Activated CD4-positive, alpha-beta T cell treated with anti-CD3 and anti-CD28 coated beads for 48 hours (primary cell): ENCODE data around the gene NUP205.
"Not testable (repeated sequence)": the region's sequence is repeated elsewhere in the genome, so short reads cannot be mapped to it uniquely, and the experiment has no call there.

ENCODE experiments used
- DNase-seq: peaks from one replicate; pipeline ENCODE4 v3.0.0-alpha.2; 2020

NUP205 gene

DNA sequence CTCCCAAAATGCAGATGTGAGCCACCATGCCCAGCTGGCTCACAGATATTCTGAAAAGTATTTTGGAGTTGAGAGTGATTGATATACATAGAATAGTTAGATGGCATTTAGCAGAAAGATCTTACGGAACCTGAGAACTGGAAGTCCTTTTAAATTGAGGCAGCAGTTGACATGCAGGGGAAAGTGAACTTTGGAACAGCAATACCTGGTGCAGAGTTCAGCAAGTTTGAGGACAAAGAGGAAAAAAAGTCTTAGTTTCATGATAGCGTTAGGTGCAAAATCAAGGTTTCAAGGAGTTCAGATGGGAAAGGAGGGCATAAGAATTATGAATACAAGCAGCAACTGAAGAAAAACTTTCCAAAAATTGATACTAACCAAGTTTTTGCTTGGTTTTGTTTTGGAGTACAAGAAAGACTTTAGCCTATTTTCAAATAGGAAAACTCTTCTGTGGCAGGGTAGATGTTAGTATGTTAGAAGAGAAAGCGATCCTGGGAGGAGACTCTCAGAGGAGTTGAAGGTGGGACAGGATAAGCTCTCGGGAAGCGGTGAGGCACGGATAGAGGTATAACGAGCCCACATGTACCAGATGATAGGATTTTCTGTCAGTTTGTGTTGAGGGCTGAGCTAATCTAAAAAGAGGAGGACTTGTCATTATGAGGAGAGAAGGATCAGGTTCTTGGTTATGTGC lies 76.6 kb downstream of the NUP205 start:
- DNase-seq: no peak

DNA sequence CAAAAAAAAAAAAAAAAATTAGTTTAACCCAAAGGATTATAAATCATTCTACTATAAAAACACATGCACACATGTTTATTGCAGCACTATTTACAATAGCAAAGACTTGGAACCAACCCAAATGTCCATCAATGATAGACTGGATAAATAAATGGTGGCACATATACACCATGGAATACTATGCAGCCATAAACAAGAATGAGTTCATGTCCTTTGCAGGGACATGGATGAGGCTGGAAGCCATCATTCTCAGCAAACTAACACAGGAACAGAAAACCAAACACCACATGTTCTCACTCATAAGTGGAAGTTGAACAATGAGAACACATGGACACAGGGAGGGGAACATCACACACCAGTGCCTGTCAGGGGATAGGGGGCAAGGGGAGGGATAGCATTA lies 82.0 kb downstream of the NUP205 start:
- not testable (repeated sequence) for DNase-seq

GRCh38 chr7:135644154-135644553 lies 86.4 kb downstream of the NUP205 start:
- no peak for DNase-seq

GRCh38 chr7:135644729-135645128 lies 87.0 kb downstream of the NUP205 start:
- no peak for DNase-seq

DNA sequence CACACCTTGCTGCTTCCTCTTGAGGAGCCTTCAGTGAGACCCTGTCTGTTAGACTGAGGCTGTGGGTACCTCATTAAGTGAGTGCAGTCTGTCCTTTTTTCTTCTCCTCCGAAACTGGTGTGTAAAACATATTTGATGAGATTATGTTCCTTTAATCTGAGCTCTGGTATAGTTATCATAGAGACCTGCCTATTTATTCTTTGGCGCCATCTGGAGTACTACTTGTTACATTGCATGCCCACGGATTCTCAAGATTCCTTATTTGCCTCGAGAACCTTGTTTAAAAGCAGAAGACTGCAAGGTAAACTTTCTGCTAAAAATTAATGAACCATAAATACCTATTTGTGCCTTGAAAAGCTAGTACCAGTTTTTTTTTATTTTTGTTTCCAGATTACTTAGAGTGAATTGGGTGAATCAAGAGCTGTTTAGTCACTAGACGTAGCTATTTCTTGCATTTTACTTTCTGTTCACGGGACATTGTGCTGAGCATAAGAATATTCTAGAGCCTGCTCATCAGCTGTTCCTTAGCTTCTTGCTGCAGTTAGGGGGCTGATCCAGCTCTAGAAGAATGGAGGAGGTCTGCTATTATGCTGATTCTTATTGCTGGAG lies 87.7 kb downstream of the NUP205 start:
- peak; percentile 8 for DNase-seq

DNA sequence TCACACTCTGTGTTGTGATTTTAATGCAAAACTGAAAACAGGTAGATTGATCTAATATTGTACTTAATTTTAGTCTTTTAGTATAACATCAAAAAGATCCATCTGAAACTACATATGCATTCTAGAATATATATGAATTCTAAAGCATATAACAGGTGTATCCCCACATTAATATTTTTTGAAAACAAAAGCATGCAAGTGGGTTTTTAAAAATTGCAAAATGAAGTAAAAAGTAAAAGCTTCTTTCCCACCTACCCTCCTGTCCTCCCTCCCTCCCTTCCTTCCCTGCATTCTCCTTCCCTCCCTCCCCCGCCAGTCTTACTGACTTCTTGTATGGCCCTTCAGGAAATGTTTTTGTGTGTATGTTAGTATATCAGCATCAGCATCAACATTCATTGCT lies 90.0 kb downstream of the NUP205 start:
- DNase-seq: no peak

- DNase-seq: no peak
Observed at GRCh38 chr7:135648235-135648634, 90.5 kb downstream of the NUP205 start.

- no peak for DNase-seq
Observed at GRCh38 chr7:135650831-135651573, 93.3 kb downstream of the NUP205 start.

GRCh38 chr7:135653340-135654080 lies 95.8 kb downstream of the NUP205 start:
- DNase-seq: no peak

GRCh38 chr7:135658564-135658963 lies 100.8 kb downstream of the NUP205 start:
- no peak for DNase-seq

DNA sequence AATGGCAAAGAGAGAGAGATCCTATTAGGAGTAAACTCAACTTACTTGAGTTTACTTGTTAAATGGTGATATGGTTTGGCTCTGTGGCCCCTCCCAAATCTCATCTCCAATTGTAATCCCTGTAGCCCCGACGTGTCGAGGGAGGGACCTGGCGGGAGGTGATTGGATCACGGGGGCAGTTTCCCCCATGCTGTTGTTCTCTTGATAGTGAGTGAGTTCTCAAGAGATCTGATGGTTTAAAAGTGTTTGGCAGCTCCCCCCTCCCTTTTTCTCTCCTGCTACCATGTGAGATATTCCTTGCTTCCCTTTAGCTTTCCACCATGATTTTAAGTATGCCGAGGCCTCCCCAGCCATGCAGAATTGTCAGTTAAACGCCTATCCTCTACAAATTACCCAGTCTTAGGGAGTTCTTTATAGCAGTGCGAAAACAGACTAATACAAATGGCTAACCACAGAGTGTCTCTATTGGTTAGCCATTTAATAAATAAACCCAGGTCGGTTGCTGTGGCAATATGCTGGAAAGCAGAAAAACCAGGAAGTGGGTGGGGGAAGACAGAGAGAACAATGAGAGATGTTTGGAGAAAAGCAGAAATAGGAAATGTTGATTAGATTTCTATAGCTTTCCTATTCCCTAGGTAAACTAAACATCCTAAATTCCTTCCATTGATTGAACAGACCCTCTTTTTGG lies 101.6 kb downstream of the NUP205 start:
- DNase-seq: no peak

DNA sequence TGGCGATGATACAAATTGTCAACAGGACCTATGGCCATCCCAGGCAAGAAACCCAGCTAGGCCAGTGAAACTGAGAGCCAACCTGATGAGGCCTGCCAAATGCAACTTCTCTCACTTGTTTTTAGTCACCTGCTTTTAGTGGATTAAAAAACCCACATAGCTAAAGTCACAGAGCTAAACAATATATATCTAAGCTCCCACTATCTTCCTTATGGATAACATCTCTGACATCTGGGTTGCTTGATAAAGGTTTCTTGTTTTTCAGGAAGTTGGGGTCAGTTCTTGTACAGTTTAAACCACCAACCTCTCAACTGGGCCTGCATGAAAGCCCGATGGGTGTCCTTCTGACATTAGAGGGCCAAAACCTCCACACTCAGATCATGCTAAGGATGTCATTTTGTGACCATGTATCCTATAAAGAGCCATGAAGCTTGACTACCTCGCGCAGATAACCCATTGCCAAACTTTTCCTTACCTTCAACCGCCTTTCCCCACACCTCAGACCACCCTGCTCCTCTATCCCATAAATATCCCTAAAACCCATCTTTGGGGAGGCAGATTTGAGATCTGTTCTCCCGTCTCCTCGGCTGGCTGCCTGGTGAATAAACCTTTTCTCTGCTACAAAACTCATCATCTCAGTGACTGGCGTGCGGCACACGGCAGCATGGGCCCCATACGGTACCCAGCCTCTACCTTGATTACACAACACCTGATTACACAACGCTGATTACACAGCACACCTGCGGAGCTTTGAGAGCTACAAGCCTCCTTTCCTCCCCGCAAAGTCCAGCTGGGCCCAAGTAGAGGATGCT lies 103.8 kb downstream of the NUP205 start:
- DNase-seq: no peak

DNA sequence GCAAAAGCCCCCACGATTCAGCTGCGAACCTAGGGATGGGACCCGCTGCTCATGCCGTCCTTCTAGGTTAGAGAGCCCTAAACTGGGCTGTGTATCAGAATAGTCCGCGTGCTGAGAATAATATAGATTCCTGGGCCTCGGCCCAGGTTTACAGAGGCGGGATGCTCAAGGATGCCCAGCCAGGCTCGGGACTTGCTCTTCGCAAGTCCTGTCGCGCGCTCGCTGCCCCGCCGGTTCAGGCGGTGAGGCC lies 104.3 kb downstream of the NUP205 start:
- no peak for DNase-seq

DNA sequence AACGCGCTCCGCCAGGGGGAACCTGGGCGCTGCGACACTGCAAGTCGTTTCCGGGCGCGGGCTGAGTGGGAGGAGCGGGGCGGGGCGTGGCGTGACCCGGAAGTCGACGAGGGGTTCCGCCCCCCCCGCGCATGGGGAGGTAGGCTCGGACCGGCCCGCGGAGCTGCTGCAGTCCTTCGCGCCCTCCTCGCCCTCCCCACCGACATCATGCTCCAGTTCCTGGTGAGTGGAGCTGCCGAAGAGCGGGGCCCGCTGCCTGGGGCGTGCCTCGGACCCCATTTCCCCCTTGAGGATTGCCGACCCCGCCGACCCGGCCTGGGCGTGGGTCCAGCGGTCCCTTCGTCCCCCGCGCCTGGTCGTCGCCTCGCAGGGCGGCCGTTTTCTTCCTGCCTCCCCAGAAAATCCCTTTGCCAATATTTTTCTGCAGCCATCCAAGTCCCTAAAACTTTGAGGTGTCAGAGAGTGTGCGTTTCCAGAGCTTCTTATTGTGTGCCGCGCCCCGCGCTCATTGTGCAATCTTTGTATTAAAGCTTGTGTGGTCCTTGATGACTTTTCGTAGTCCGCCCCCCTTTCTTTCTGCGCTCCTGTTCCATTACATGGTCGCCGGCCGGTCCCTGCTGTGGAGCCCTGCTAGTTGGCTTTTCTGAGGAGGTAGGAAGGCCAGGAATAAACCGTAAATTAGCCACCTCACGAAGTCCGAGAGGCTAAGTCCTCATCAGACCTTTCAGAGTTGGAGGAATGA lies 104.8 kb downstream of the NUP205 start, which contains the start of gene STMP1:
Gene STMP1 (plus strand): TSS at position 142 of the 742 bp plus-strand sequence.
- peak; percentile 98 for DNase-seq

GRCh38 chr7:135664046-135664589 lies 106.4 kb downstream of the NUP205 start:
- DNase-seq: peak; percentile 3

DNA sequence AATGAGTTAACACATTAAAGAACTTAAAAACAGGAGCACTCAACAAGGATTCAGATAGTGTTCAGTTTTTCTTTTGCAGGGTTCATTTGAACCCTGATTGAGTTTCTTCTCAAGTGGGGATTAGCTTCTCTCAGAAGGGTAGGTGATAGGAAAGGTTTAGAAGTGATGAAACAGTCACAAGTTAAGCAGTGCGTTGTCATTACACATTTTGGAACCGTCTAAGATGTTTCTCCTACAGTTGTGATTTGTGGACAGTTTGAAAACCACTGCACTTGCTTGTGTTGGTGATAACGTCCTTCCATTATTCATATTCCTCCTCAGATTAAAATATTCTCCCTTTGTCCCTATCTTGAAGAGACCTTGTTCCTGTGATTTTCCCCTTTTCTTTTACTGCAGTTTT lies 107.3 kb downstream of the NUP205 start:
- no peak for DNase-seq

DNA sequence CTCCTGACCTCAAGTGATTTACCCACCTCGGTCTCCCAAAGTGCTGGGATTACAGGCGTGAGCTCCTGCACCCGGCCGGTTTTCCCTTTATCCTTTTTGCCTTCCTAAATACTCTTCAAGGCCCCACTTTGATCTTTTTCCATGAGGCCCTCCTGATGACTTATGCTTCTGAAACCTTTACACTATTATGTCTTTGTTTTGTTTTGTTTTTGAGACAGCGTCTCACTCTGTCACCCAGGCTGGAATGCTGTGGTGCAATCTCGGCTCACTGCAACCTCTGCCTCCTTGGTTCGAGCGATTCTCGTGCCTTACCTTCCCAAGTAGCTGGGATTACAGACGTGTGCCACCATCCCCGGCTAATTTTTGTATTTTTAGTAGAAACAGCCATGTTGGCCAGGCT lies 108.4 kb downstream of the NUP205 start:
- DNase-seq: no peak

DNA sequence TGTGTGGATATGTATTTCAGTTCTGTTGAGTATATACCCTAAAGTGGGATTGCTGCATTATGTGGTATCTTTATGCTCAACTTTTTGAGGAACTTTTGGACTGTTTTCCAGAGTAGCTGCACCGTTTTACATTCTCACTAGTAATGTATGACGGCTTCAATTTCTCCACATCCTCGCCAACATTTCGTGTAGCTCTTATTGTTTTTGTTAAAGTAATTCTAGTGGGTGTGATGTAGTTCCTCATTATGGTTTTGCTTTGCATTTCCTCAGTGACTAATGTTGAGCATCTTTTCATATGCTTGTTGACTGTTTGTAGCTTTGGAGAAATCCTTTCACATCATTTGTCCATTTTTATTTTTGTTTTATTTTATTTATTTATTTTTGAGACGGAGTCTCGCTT lies 109.1 kb downstream of the NUP205 start:
- DNase-seq: no peak

DNA sequence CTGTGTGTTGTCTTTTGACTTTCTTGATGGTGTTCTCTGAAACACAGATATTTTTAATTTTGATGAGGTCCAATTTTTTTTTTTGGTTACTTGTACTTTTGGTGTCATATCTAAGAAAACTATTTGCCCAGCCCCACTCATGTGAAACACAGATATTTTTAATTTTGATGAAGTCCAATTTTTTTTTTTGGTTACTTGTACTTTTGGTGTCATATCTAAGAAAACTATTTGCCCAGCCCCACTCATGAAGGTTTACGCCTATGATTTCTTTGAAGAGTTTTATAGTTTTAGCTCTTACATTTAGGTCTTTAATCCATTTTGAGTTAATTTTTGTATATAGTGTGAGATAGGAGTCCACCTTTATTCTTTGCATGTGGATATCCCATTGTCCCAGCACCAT lies 109.9 kb downstream of the NUP205 start:
- DNase-seq: not testable (repeated sequence)

DNA sequence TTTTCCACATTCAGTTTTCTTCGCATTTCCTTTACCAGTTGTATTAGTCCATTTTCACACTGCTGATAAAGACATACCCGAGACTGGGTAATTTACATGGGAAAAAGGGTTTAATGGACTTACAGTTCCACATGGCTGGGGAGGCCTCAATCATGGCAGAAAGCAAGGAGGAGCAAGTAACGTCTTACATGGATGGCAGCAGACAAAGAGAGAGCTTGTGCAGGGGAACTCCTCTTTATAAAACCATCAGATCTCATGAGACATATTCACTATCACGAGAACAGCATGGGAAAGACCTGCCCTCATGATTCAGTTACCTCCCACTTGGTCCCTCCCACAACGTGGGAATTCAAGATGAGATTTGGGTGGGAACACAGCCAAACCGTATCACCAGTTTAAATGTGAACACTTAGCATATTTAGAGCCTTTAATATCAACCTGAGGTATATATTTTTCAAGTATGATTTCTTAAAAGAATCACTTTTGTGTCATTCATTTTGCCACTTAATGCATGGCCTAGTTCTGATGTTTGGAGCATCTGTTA lies 111.2 kb downstream of the NUP205 start:
- DNase-seq: not testable (repeated sequence)

- DNase-seq: no peak
Observed at GRCh38 chr7:135669774-135670173, 112.1 kb downstream of the NUP205 start.
